GM08714 (cell line): ENCODE data around the gene EFCAB12.
"Not testable (repeated sequence)": the region's sequence is repeated elsewhere in the genome, so short reads cannot be mapped to it uniquely, and the experiment has no call there.

Experiments
- H3K4me3 ChIP-seq: fragments of 200-500 bp; sonication (Bioruptor generic); 2 replicates; pipeline ENCODE4 v1.5.1; 2014; ENCODE audit warnings: mild to moderate bottlenecking, low read length, inconsistent platforms
- ZNF274 ChIP-seq: IDR thresholded peaks from 2 replicates; pipeline ENCODE4 v1.6.1; 2012; ENCODE audit warnings: mild to moderate bottlenecking, low read depth, low read length

The EFCAB12 gene

DNA sequence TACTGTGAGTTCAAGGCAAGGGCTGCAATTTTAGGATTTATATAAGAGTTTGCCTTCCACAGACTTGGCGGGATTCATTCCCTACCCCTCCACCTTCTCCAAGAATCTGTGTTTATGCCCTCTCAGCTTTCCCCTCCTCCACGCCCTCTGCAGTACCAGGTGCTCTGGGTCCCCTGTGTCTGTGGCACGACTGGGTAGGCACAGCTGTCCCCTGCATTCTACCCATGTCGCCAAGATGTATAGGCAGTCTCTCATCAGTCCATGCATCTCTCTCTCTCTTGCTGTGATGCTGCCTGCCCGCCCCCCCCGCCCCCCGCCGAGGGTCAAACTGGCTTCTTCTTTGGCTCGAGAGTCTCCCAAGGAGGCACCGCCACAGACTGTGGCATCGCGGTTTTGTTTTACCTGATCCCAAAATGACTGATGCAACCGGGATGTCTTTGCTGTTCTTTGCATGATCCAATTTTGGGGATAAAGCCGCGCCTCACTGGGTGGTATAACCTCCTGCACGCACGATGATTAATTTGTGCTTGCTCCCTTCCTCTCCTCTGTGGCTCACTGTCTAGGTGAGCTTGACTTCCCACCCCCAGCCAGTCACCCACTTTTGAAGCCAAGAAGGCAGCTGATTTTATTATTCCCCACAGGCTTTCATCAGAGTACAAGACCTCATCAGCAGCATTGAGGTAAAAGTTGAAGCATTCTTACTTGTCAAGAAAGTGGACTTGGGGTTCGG, 43.7 kb downstream of the EFCAB12 start:
- H3K4me3 ChIP-seq: no peak overlapping the region
- TF ChIP-seq ZNF274: no peak

- H3K4me3 ChIP-seq: not testable (repeated sequence)
These were observed 44.3 kb downstream of the EFCAB12 start for GRCh38 chr3:129384103-129384502.

DNA sequence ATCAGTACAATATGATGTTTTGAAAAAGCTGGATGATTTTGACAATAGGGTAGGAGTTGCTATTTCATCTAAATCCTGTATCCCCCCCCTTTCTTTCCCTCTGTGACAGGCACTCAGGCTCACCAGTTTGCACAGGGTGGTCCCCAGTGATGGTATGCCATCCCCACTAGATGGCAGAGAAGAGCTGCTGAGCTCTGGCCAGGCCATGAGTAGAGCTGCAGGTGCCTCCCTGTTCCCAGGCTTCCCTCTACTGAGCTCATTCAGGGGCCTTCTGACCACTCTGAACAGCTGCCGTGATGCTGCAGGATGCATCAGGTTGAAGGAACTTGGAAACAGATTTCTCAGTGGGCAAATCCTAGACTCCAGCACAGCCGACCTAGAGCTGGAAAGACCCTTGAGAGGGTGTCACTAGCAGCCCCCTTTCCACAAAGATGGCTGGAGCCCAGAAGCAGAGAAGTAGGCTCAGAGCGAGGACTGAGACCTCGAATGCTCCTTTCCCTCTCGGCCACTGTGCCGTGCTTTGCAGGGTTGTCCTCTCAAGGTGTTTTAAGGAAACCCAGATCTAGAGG, 45.1 kb downstream of the EFCAB12 start:
- no peak for TF ChIP-seq ZNF274

GRCh38 chr3:129382366-129382765, 46.1 kb downstream of the EFCAB12 start:
- TF ChIP-seq ZNF274: no peak
- H3K4me3 ChIP-seq: no peak overlapping the region

More for the DNA sequence above, 45.1 kb downstream of the EFCAB12 start:
- H3K4me3 ChIP-seq: no peak overlapping the region

GRCh38 chr3:129379582-129380358, 48.7 kb downstream of the EFCAB12 start:
- no peak overlapping the region for H3K4me3 ChIP-seq
- TF ChIP-seq ZNF274: no peak

DNA sequence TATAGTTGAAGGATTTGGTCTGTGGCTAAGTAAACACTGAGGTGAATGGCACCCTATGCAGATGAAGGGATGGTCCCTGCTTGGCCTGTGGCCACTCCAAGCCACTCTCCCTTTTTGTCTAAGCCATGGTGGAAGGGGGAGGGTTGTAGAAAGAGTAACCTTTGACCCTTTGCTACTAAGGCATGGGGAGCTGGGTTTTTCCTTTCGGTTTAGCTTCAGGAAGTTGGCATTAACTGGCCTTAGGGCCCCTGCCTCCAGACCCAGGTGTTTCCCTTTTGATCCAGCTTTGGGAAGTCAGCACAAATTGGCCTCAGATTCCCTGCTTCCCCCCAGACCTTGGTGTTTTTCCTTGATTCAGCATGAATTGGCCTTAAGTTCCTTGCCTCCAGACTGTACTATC, 49.5 kb downstream of the EFCAB12 start:
- TF ChIP-seq ZNF274: no peak
- no peak overlapping the region for H3K4me3 ChIP-seq

GRCh38 chr3:129377615-129378014, 50.8 kb downstream of the EFCAB12 start:
- TF ChIP-seq ZNF274: no peak
- no peak overlapping the region for H3K4me3 ChIP-seq

DNA sequence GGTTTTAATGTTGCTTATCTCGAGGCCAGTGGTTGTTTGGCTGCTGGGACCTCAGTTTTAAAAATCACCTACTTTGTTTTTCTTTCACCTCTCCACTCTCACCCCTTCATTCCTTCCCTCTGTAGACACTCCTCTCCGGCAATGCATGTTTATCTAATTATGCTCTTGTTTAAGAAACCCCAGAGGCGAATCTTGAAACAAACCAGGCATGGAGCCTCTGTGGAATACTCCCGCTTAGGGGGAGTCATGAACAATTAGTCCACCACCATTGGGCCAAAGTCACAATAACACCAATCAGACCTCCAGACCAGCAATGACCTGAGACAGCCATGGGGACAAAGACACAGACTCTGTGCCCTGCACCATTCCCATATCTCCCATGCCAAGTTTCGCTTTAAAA, 53.3 kb downstream of the EFCAB12 start:
- no peak for TF ChIP-seq ZNF274
- no peak overlapping the region for H3K4me3 ChIP-seq

DNA sequence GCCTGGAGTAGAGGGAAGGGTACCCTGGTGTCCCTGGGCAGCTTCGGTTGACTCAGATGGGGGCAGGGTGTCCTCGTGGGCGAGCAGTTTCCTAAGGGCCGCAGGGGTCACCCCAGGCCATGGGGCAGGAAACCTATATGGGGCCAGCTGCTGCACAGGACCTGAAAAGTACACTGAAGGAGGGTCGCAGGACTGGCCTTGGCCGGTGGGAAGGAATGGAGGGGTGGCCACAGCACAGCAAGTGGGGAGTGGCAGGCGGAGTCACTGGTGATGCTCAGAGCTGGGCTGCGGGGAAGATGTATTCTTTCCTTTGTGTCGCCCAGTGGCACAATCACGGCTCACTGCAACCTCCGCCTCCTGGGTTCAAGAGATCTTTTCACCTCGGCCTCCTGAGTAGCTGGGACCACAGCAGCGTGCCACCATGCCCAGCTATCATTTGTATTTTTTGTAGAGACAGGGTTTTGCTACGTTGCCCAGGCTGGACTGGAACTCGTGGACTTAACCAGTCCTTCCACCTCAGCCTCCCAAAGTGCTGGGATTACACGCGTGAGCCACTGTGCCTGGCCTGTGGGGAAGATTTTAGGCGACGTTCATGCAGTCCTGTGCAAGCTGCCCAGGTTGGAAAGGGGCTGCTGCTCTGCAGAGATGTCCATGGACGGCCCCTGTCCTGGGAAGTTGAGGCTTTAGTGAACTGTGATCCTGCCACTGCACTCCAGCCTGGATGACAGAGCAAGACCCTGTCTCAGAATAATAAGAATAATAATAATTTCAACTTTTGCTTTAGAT, 57.2 kb downstream of the EFCAB12 start:
- H3K4me3 ChIP-seq: no peak overlapping the region
- TF ChIP-seq ZNF274: no peak

DNA sequence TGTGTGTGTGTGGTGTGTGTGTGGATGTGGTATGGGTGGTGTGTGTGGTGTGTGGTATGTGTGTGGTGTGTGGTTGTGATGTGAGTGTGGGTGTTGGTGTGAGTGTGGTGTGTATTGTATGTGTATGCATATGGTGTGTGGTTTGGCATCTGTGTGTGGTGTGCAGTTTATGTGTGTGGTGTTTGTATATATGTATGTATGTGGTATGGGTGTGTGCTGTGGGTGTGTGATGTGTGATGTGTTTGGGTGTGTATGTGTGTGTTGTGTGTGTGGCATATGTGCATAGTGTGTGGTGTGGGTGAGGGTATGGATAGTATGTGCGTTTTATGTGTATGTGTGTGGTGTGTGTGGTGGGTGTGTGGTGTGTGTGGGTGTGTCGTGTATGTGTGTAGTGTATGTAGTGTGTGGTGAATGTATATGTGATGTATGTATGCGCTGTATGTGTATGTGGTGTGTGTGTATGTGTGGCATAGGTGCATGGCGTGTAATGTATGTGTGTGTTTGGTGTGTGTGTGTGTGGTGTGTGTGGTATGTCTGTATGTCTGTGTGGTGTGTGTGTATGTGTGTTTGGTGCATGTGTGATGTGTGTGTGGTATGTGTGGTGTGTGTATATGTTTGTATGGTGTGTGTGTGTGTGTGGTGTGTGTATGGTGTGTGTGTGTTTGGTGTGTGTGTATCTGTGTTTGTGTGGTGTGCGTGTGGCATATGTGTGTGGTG, 58.0 kb downstream of the EFCAB12 start:
- TF ChIP-seq ZNF274: no peak
- no peak overlapping the region for H3K4me3 ChIP-seq

GRCh38 chr3:129369711-129370110, 58.7 kb downstream of the EFCAB12 start:
- H3K4me3 ChIP-seq: no peak overlapping the region
- no peak for TF ChIP-seq ZNF274

GRCh38 chr3:129367821-129368220, 60.6 kb downstream of the EFCAB12 start:
- H3K4me3 ChIP-seq: no peak overlapping the region
- no peak for TF ChIP-seq ZNF274

- no peak overlapping the region for H3K4me3 ChIP-seq
- no peak for TF ChIP-seq ZNF274
These were observed 62.1 kb downstream of the EFCAB12 start for GRCh38 chr3:129366312-129366831.
